Stimulated activated CD4-positive, alpha-beta T cell treated with anti-CD3 and anti-CD28 coated beads, TNF-alpha, amount 100 ng/mL, for 48 hours (primary cell): Measurements from ENCODE around the gene MED28.
"Not testable (repeated sequence)": the region's sequence is repeated elsewhere in the genome, so short reads cannot be mapped to it uniquely, and the experiment has no call there.

Source experiments
- DNase-seq, 3 donors: peaks; one replicate each; pipeline ENCODE4 v3.0.0-alpha.2; 2020; ENCODE audit warnings: low read depth in 3 of 3

MED28 gene, protein sequence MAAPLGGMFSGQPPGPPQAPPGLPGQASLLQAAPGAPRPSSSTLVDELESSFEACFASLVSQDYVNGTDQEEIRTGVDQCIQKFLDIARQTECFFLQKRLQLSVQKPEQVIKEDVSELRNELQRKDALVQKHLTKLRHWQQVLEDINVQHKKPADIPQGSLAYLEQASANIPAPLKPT

DNA sequence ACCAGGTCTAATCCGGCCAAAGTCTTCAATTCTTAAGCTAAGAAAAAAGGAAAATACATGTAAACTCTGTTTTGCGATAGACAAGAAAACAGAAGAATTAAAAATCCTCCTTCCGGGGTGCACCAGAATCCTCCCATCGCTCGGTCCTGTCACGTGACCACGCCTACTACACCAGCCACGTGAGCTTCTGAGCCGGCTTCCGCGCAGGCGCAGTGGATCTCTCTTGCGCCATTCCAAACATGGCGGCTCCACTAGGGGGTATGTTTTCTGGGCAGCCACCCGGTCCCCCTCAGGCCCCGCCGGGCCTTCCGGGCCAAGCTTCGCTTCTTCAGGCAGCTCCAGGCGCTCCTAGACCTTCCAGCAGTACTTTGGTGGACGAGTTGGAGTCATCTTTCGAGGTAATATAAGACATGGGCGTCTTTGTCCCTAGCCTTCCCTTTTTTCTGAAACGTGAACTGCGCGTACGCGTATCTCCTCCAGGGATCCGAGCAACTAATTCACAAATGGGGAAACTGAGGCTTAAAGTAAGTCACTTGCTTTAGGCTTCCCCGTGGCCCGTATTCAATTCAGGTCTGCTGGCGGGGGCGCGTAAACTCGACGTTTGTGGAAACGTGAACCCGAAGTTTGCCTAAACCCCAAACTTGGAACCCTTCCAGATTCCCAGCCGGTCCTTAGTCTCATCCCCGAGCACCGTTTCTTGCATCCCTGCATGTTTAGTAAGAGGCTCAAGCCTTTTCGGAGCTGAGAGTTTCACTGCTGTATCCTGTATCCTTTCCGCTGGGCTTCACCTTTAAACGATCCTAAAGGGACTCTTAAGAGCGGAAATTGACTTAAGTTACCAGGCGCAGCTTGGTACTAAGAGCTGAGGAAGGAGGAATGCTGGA, at the start of gene MED28:
Gene MED28, plus strand, starts transcription at position 226 of the 884 bp plus-strand sequence. Its CDS starts 14 bp downstream, at position 240.
- peak; percentile 92 to 95 (median 92) for DNase-seq

DNA sequence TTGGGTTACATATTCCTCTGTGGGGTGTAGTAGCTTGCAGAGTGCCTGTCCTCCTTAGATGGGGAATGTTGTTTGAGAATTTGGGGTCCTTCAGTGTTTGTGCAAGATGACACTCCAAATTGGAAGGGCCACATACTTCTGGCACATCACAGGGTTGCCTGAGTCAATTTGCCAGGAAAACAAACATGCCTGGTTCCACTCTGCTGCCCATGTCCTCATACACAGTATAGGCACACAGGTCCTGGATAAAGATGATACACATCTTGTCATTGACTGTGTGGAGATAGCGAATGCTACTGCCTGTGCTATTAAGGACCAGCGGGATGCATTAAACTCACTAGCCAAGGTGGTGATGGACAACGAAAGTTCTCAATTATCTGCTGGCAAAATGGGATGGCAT, 48.6 kb upstream of the MED28 start:
- DNase-seq: no peak

DNA sequence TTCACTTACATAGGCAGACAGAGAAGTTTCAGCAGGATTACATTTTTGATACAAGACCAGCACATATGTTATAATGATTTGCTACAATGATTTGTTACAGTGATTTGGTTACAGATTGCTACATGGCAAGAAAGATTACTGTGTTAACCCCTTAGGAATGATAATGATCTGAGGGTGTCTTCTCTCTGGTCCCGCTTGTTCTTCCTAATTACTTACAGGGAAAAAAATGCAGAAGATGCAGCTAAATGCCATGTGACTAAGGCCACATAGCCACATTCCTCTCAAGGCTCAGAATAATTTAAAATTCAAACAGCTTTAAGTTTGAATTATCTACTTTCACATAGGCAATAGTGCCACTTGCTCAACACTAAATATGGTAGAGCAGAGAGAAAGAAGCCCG, 47.2 kb upstream of the MED28 start:
- DNase-seq: no peak

DNA sequence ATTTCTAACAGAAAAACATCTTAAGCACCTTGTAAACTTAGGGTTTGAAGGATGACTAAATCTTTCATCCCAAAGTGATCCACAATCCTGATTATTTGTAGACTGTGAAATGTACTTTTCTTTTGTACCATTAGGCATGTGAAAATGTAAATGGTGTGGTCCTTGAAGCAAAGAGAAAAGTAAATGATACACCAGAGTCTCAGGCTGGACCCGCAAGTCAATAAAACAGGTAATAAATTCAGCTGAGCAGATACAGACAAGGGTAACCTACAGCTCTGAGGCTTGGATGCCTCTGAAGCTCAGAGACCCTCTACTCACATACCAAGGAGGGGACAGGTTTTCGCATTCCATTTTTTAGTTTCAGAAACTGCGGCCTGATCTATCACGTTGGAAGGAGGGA, 40.2 kb upstream of the MED28 start:
- DNase-seq: no peak

DNA sequence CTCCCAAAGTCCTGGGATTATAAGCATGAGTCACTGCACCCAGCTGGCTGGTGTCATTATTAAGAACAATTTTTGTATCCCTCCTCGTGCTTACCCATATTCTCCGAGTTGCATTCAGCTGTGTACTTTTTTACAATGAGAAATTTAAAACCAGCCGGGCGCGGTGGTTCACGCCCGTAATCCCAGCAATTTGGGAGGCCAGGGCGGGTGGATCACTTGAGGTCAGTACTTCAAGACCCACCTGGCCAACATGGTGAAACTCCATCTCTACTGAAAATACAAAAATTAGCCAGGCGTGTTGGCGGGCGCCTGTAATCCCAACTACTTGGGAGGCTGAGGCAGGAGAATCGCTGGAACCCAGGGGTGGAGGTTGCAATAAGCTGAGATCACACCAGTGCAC, 39.3 kb upstream of the MED28 start:
- not testable (repeated sequence) for DNase-seq

DNA sequence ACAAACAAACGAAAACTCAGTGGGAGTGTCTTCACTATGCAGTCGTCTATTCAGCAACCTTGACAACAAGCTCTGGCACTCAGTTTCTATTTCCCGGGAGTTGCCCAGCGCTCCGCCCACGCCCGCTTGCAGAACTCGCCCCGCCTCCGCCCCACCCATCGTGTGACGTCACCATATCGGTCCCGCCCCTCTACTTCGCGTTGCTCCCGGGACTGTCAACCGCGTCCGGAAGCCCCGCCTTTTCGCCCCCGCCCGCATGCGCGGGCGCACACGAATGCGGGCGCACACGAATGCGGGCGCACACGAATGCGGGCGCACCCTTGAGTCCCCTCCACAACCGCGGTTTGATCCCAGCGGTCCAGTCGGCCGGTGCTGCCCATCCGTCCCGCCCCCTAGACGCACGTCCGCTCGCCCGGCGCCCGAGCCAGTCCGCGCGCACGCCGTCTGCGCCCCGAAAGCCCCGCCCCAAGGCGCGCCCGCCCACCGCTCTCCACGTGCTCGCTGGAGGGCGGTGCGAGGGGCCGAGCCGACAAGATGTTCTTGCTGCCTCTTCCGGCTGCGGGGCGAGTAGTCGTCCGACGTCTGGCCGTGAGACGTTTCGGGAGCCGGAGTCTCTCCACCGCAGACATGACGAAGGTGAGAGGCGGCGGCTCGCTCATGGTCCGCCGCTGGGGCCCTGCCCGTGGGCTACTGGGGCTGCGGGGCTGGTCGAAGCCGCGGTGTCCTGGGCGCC, 37.3 kb upstream of the MED28 start, which contains the start of gene LAP3:
Gene LAP3, plus strand, starts transcription at position 267 of the 733 bp plus-strand sequence. Its CDS starts 268 bp downstream, at position 535.
- DNase-seq: peak; percentile 96 to 98 (median 96)

DNA sequence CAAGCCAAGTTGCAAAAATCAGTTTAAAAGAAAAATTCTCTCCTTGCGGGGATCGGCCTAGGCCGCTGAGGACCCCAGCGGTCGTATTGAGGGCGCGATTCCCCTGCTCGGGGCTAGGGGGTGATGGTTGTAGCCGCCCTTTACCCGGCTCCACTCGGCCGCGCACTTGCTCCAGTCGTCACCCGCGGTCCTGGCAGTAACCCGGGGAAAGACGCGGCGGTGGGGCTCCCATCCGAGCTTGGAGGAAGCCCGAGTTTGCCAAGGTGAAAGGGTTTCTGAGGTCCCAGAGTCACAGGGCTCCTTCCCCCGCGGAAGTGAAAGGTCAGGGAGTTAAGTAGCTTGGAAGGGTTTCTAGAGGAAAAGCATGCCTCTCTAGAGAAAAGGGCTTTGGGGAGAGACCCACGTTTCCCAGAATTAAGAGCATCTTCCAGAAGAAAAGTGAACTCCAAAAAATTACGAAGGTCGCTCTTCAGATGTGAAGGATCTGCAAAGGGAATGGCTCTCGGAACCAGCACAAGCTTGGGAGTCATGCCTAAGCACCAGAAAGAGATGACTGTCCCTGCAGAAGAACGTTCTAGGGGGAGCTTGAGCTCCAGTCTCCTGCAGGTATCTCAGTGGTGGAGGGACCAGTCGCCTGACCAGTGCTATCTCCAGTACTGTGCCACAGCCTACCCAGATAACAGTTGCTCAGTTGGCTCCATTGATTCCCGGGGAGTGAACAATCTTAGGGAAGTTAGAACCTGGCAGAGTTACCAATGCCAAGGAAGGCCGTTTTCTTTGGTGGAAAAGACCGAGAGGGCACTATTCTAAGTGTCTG, 36.6 kb upstream of the MED28 start:
- DNase-seq: peak in 1 of 3 donors; percentile 28

DNA sequence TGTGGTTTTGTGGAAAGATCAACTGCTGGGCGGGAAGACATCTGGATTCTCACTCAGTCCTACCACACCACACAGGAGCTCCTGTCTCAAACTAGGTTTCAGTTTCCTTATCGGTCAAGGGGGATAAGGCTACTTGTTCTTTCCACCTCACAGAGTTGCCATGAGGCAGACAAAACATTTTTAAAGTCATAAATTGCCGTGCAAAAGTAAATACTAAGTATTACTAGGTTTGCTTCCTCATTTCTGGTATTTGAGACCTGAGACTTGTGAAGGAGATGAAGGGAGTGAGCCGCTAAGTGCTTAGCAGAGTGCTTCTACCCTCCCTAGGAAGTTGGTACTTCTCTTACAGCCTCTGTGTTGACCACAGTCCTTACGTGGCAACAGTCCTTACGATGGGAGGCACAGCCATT, 36.0 kb upstream of the MED28 start:
- DNase-seq: no peak

DNA sequence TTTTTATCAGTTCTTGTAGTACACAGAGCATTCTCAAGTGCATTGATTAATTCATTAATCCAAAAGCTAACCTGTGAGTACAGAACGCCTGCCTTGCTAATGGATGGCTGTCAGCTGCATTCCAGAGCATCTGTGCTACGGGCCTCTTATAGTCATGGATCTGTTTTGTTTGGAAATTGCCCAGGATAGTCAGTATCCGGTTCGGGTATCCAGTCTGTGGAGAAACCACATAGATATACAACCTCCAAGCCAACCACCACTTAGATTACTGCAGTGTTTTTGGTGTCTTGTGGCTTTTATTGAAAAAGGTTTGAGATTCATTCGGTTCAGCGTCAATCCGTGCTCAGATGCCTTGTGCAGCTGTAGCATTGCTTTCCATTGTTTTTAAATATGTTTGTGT, 33.5 kb upstream of the MED28 start:
- DNase-seq: no peak

DNA sequence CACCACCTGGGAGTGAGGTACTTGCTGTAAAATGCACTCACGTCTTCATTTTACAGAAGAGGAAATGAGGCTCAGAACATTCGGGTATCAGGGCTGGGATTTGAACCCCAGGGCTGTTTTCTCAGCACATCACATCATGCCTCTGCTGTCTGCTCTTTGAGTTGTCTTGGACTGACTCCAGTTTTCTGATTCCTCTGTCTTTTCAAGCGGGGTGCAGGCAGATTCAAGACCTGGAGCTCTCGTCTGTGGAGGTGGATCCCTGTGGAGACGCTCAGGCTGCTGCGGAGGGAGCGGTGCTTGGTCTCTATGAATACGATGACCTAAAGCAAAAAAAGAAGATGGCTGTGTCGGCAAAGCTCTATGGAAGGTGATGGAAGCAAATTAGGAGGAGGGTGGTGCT, 31.2 kb upstream of the MED28 start:
- DNase-seq: no peak

DNA sequence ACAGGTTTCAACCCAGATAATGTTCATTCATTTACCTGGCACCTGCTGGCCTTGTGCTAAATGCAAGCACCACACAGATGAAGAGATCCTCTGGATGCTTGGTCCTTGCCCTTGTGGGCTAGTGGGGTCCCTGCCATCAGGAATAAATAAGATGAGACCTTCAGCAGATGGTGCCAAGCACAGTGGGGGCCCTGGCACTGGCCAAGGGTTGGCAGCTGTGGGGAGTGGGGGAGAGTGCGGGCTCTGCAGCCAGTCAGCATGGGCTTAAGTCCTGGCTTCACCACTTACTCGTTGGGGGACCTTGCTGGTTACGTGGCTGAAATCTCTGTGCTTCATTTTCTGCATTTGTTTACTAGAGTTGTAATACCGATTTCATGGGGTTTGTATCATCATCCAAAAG, 30.5 kb upstream of the MED28 start:
- DNase-seq: no peak

DNA sequence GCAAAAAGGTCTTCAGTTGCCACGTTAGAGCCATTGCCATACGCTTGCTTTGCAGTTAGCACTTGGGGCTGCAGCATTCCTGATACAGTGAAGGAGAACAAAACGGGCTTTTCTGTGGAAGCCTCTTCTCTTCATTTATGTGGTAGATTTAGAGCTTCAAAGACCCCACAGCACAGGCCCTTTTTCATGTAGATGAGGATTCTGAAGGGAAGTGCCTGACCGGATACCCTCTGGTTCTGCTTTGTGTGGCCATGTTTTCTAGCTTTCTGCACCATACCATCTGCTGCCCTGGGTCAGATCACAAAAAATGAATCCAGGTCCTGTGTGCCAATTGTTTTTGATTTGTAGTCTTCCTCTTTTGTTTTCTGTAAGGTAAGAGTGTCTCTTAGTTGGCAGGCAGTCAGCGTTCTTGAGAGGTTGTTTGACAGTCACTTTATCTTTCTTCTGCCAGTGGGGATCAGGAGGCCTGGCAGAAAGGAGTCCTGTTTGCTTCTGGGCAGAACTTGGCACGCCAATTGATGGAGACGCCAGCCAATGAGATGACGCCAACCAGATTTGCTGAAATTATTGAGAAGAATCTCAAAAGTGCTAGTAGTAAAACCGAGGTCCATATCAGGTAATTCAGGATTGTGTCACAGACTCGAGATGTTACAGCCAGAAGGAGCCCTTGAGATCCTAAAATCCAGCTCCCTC, 29.8 kb upstream of the MED28 start:
- no peak for DNase-seq

DNA sequence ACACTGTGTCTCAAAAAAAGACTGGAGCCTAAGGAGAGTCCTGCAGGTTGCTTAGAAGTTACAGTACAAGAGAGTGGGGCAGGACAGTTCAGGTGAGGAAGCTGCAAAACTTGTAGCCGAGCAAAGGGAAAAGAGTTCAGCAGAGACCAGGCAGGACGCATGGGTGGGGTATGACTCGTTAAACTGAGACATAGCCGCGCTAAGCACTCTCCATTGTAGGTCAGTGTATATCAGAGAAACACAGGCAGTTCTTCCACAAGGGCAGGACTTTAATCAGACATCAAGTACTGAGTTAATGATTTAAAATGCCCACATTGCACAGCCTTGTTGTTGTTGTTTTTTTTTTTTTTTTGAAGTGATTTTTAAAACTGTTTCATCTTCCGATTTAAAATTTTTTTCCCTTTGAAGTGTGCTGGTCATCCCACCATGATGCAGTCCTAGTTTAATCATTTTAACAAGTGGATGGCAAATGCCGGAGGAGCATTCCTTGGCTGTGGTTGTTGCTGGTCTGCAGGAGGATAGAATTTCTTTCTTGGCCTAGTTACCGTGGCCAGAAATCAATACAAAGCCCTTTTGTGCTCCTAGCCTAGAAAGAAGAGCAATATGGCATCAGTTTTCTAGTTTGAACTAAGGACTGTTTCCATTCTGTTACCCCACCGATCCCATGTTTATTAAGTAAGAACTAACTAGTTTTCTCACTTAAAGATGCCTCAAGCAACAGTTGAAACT, 27.2 kb upstream of the MED28 start:
- no peak for DNase-seq

DNA sequence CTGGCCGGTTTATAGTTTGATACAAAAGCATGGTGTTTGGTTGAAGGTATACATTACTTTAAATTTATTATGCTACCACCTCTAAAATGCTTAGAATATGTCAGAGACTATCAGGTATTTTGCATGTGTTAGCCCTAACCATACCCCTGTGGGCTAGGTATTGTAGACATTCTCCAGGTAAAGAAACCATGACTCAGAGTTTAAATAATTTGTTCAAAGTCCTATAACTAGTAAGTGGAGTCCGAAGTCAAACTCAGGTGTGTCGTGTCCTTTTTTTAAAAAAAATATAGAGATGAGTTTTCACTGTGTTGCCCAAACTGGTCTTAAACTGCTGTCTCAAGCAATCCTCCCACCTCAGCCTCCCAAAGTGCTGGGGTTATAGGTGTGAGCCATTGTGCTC, 25.1 kb upstream of the MED28 start:
- no peak for DNase-seq

DNA sequence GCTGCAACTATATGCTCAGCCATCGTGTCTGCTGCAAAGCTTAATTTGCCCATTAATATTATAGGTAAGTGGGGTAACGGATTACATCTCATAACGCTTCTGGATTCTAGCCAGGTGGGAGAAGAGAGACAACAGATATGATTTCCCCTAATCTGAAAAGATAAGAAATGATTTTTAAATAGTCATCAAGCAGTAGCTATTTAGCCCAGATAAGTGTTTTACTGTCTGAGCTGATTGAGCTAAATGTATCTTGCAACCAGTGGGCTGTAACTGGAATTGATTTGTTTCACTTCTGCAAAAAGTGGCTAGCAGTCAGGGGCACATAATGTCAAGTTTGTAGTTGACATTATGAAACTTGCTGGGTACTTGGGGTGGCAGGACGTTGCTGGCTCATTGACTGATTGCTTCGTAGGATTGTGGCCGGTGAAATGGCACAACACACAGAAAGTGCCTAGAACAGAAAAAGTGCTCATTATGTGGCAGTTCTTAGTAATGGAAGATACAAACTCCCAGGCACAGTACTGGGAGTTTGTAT, 18.9 kb upstream of the MED28 start:
- DNase-seq: no peak

DNA sequence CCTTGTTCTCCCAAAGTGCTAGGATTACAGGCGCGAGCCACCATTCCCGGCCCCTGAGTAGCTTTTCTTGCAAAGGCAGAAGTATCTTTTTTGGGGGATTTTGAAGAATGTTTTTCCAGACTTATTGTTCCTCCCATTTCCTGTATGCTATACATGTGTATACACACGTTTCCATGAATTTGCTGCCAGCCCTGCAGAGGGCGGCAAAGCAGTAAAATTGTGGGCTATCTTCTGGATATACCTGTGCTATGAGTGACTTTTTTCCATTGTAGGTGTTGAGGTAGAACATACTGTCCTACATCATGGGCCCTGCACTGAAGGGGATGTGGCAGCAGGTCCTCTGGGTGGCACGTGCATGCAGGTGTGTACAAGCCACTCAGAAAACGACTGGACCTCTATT, 16.9 kb upstream of the MED28 start:
- no peak for DNase-seq

DNA sequence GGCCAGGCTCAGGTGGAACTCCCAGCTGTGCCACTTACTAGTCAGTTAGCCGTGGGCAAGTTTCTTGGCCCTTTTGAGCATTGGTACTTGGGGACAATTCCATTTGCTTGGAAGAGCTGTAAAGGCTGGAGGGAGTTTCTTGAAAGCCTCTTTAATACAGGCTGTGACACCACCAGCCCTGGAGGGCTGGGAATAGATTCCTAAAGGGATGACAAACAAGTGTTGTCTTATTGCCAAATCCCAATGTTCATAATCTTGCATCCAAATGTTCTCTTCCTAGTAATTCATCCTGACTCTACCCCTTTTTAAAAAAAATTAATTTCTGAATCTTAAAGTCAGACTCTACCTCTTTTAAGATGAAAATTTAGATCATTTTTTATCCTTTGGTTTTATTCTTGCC, 14.6 kb upstream of the MED28 start:
- no peak for DNase-seq

DNA sequence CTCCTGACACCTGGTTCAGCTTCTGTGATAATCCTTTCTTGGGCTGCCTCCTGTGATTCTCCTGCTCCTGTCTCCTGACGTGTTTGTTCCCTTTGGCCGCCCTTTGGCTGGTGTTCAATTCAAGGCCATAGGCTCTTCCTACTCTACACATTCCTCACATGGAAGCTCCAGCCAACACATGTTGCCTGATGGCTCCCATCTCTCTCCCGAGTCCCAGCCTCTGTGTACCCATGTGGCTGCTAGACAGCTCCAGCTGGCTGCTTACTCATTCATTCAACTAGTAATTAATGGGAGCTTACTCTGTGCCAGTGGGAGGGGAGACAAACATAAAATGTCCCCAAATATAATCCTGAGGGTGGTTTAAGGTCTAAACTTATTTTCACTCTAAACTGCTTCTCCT, 9.2 kb upstream of the MED28 start:
- no peak for DNase-seq

DNA sequence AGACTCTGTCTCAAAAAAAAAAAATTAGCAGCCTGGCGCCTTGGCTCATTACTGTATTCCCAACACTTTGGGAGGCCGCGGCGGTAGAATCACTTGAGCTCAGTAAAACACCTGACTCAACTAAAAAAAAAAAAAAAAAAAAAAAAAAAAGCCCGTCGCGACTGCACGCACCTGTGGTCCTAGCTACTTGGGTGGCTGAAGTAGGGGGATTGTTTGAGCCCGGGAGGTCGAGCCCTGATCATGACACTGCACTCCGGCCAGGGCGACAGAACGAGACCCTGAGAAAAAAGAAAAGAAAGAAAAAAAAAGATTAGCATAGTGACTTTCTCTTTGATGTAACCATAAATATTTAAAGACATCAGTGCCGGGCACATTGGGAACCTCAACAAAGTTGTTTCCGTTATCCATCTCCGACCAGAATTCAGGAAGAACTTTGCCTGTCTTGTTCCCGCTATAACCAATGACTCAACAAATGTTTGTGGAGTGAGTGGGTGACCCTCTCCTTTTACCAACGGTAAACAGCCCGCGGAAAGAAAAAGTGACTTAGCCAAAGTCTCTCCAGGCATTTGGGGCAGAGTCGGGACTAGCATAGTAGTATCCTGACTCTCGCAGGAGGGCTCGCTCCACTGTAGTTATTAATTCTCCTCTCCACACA, 553 bp upstream of the MED28 start:
- DNase-seq: peak in 1 of 3 donors; percentile 18

DNA sequence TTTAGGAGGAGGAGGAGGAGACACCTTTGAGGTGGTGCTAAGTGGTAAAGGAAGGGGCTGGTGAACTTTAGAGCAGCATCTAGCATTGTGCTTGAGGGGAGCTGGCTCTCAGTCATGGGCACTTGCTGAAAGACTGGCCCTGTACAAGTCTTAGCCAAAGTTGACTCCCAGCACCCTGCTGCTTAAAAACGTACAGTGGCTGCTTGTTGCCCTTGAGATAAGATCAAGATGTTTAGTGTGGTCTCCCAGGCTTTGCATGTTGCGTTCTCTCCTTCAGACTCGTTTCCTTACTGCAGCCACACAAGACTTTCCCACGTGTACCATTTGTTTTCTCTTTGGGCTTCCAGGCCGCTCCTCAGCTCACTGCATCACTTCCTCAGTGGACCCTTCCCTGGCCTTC, 1.8 kb downstream of the MED28 start:
- no peak for DNase-seq
